ENCODE measurements around the gene CDC42SE2.
A peak's percentile ranks its signal among the peaks of the same experiment; 100 is the strongest.
"Not testable (repeated sequence)": the region's sequence is repeated elsewhere in the genome, so short reads cannot be mapped to it uniquely, and the experiment has no call there.

Gene CDC42SE2

GRCh38 chr5:131246504-131246903, 17.3 kb upstream of the CDC42SE2 start:
- no peak overlapping the region for H3K4me3 ChIP-seq (ENCODE audit: low read depth, low read length)
- TF ChIP-seq, protein P1, sequence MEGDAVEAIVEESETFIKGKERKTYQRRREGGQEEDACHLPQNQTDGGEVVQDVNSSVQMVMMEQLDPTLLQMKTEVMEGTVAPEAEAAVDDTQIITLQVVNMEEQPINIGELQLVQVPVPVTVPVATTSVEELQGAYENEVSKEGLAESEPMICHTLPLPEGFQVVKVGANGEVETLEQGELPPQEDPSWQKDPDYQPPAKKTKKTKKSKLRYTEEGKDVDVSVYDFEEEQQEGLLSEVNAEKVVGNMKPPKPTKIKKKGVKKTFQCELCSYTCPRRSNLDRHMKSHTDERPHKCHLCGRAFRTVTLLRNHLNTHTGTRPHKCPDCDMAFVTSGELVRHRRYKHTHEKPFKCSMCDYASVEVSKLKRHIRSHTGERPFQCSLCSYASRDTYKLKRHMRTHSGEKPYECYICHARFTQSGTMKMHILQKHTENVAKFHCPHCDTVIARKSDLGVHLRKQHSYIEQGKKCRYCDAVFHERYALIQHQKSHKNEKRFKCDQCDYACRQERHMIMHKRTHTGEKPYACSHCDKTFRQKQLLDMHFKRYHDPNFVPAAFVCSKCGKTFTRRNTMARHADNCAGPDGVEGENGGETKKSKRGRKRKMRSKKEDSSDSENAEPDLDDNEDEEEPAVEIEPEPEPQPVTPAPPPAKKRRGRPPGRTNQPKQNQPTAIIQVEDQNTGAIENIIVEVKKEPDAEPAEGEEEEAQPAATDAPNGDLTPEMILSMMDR (IDR thresholded peaks at IDR 0.05; ENCODE audit: low read depth, low read length, missing control alignments): no peak
- DNase-seq (ENCODE audit: low read depth): no peak

- DNase-seq (ENCODE audit: low read depth): no peak
- H3K4me3 ChIP-seq (ENCODE audit: low read depth, low read length): no peak overlapping the region; the same call in 1 of the 2 replicates
- TF ChIP-seq, protein P1 (IDR thresholded peaks at IDR 0.05; ENCODE audit: low read depth, low read length, missing control alignments): no peak
Measured at GRCh38 chr5:131250751-131251475, 12.9 kb upstream of the CDC42SE2 start.

DNA sequence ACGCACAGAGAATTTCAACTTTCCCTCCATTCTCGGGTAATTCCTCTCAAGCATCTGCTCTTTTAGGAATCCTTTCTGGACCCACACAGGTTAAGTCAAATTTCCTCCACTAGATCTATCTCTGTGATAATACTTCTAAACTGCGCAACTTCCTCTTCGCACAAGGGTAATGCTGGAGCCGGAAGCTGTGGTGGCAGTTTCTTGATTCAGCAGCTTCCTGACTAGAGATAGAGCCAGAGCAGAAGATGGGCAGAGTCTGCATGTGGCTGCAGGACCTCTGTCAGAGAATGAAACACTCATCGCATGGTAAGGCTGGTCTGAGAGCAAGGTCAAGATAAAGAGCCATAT, 11.1 kb upstream of the CDC42SE2 start:
- H3K4me3 ChIP-seq (ENCODE audit: low read depth, low read length): peak overlapping the region; percentile 52
- TF ChIP-seq, protein P1 (IDR thresholded peaks at IDR 0.05; ENCODE audit: low read depth, low read length, missing control alignments): no peak
- DNase-seq (ENCODE audit: low read depth): peak; percentile 89

DNA sequence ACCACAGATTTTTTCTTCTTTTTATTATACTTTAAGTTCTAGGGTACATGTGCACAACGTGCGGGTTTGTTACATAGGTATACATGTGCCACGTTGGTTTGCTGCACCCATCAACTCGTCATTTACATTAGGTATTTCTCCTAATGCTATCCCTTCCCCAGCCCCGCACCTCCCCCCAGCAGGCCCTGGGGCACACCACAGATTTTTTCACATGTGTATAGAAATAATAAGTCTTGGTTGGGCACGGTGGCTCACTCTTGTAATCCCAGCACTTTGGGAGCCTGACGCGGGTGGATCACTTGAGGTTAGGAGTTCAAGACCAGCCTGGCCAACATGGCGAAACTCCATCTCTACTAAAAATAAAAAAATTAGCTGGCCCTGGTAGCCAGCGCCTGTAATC, 9.8 kb upstream of the CDC42SE2 start:
- not testable (repeated sequence) for DNase-seq (ENCODE audit: low read depth)
- peak overlapping the region; percentile 31; the same call in 1 of the 2 replicates for H3K4me3 ChIP-seq (ENCODE audit: low read depth, low read length)

DNA sequence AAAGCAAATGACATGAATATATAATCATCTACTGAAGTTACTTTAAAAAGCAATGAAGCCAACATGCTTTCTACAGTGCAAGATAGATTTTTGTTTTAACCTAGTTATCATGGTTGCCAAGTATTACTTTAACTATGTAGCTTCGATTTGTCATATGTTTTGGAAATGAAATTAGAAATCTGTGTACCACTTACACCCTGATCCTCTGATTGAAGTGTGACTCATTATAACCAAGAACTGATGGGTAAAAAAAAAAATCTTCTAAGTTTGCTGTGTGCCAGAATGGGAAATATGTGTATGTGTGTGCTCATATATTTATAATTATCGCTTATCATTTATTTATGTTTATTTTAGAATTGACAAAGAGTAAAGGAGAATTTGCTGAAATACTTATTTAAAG, 9.1 kb upstream of the CDC42SE2 start:
- no peak overlapping the region for H3K4me3 ChIP-seq (ENCODE audit: low read depth, low read length)
- DNase-seq (ENCODE audit: low read depth): no peak
- TF ChIP-seq, protein P1 (IDR thresholded peaks at IDR 0.05; ENCODE audit: low read depth, low read length, missing control alignments): no peak

GRCh38 chr5:131256507-131256823, 7.4 kb upstream of the CDC42SE2 start:
- TF ChIP-seq, protein P1 (IDR thresholded peaks at IDR 0.05; ENCODE audit: low read depth, low read length, missing control alignments): no peak

GRCh38 chr5:131258733-131259132, 5.1 kb upstream of the CDC42SE2 start:
- H3K4me3 ChIP-seq (ENCODE audit: low read depth, low read length): no peak overlapping the region
- TF ChIP-seq, protein P1 (IDR thresholded peaks at IDR 0.05; ENCODE audit: low read depth, low read length, missing control alignments): no peak

More at GRCh38 chr5:131256507-131256823, 7.4 kb upstream of the CDC42SE2 start:
- no peak for DNase-seq (ENCODE audit: low read depth)
- no peak overlapping the region for H3K4me3 ChIP-seq (ENCODE audit: low read depth, low read length)

More at GRCh38 chr5:131258733-131259132, 5.1 kb upstream of the CDC42SE2 start:
- DNase-seq (ENCODE audit: low read depth): no peak
